ENCODE data around the gene CPED1. TPM values are rescaled to one million over a fixed set of nuclear protein-coding genes. Genes with fewer than 3 reads are reported as not detected.

Gene CPED1
- total and polyA plus RNA-seq, 2 experiments from 2014 or later = 0.17 to 0.47 TPM

DNA sequence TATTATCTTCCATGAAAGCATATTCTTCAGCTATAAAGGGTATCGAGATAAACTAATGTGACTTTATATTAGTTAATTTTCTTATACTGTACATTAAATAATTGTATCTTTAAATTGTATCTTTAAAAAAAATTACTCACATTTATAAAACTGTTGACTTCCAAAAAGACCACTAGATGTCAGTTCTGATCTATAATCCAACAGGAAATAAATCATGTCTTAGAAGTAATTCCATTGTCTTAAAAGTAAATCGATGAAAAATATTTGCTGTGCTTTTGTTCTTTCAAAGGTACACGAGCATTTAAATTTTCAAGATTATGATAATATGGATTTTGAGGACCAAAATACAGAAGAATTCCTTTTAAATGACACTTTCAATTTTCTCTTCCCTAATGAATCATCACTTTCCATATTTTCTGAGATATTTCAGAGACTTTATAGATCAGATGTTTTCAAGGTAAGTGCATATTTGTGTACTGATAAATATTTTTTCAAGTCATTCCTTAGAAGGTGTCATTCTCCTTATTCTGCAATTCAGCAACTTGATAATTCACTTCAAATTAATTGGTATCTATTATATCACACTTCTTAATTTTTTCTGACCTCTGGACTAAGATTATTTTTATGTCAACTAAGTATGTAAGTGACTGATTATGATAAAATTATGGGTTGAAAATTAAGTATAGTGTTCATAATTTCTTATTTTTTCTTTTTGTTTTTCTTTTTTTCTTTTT lies 138.5 kb downstream of the CPED1 start (continued):
- TF ChIP-seq, protein P1, sequence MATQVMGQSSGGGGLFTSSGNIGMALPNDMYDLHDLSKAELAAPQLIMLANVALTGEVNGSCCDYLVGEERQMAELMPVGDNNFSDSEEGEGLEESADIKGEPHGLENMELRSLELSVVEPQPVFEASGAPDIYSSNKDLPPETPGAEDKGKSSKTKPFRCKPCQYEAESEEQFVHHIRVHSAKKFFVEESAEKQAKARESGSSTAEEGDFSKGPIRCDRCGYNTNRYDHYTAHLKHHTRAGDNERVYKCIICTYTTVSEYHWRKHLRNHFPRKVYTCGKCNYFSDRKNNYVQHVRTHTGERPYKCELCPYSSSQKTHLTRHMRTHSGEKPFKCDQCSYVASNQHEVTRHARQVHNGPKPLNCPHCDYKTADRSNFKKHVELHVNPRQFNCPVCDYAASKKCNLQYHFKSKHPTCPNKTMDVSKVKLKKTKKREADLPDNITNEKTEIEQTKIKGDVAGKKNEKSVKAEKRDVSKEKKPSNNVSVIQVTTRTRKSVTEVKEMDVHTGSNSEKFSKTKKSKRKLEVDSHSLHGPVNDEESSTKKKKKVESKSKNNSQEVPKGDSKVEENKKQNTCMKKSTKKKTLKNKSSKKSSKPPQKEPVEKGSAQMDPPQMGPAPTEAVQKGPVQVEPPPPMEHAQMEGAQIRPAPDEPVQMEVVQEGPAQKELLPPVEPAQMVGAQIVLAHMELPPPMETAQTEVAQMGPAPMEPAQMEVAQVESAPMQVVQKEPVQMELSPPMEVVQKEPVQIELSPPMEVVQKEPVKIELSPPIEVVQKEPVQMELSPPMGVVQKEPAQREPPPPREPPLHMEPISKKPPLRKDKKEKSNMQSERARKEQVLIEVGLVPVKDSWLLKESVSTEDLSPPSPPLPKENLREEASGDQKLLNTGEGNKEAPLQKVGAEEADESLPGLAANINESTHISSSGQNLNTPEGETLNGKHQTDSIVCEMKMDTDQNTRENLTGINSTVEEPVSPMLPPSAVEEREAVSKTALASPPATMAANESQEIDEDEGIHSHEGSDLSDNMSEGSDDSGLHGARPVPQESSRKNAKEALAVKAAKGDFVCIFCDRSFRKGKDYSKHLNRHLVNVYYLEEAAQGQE (IDR thresholded peaks at IDR 0.05; ENCODE audit: unreplicated experiment) = no peak
- TF ChIP-seq, protein P2, sequence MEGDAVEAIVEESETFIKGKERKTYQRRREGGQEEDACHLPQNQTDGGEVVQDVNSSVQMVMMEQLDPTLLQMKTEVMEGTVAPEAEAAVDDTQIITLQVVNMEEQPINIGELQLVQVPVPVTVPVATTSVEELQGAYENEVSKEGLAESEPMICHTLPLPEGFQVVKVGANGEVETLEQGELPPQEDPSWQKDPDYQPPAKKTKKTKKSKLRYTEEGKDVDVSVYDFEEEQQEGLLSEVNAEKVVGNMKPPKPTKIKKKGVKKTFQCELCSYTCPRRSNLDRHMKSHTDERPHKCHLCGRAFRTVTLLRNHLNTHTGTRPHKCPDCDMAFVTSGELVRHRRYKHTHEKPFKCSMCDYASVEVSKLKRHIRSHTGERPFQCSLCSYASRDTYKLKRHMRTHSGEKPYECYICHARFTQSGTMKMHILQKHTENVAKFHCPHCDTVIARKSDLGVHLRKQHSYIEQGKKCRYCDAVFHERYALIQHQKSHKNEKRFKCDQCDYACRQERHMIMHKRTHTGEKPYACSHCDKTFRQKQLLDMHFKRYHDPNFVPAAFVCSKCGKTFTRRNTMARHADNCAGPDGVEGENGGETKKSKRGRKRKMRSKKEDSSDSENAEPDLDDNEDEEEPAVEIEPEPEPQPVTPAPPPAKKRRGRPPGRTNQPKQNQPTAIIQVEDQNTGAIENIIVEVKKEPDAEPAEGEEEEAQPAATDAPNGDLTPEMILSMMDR (conservative IDR thresholded peaks at IDR 0.05; ENCODE audit: low read depth in 2 of 2) = peak in 1 of 2 experiments; percentile 51; a peak in 2 of 4 replicates
- no peak for TF ChIP-seq ZNF114 (CRISPR knock-in tag; IDR thresholded peaks at IDR 0.05)
- TF ChIP-seq, protein P3, sequence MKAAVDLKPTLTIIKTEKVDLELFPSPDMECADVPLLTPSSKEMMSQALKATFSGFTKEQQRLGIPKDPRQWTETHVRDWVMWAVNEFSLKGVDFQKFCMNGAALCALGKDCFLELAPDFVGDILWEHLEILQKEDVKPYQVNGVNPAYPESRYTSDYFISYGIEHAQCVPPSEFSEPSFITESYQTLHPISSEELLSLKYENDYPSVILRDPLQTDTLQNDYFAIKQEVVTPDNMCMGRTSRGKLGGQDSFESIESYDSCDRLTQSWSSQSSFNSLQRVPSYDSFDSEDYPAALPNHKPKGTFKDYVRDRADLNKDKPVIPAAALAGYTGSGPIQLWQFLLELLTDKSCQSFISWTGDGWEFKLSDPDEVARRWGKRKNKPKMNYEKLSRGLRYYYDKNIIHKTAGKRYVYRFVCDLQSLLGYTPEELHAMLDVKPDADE (IDR thresholded peaks at IDR 0.05) = no peak

DNA sequence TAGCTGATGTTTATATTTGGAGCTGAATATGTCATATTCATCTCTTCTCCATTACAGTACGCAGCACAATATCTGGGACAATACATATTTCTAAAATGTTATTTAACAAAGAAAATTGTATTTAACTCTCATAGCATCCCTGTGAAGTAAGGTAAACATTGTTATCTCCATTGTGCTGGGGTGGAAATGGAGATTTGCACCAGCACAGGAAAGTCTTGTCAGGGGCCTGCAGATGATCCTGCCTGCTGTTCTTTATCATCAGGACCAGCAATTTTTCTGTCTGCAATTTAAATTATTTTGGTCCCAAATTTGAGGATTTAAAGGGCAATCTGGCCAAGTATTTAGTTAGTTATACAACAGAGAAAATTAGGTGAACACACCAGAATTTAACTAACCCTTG lies 144.4 kb downstream of the CPED1 start:
- no peak for ATAC-seq
- Mint-ChIP-seq H3K36me3 (ENCODE audit: low read depth) (no peaks in the 10 kb centered on the region), H3K9me3 (no peaks in the 10 kb centered on the region), H3K27me3 (ENCODE audit: insufficient read depth, low read depth, poor library complexity) (peaks cover 2% of the 10 kb centered on the region), H3K4me3 (no peak overlapping the region), H3K27ac (no peak overlapping the region), H3K4me1 (peaks cover 3% of the 10 kb centered on the region; the same call in 1 of the 3 replicates)
- Histone ChIP-seq H3K27me3 (ENCODE audit: insufficient read depth) (no peaks in the 10 kb centered on the region), H3K36me3 (ENCODE audit: insufficient read depth) (no peaks in the 10 kb centered on the region), H3K27ac (ENCODE audit: low read depth) (no peak overlapping the region), H3K4me2 (no peak overlapping the region), H2AFZ (no peak overlapping the region), H3K79me2 (replicated peaks; ENCODE audit: insufficient read depth) (no peaks in the 10 kb centered on the region), H3K9me2 (ENCODE audit: insufficient read depth) (no peaks in the 10 kb centered on the region), H4K20me1 (replicated peaks; ENCODE audit: insufficient read depth) (no peaks in the 10 kb centered on the region), H3F3A (replicated peaks; ENCODE audit: low read depth) (no peaks in the 10 kb centered on the region), H3K4me3 (no peak overlapping the region), H3K4me1 (ENCODE audit: insufficient read depth) (no peaks in the 10 kb centered on the region)
- DNase-seq (ENCODE audit: low spot score) = no peak
- TF ChIP-seq EZH2phosphoT487 (IDR thresholded peaks at IDR 0.05; ENCODE audit: unreplicated experiment) (no peak), ZNF114 (CRISPR knock-in tag; IDR thresholded peaks at IDR 0.05) (no peak), CREB1 (CRISPR knock-in tag; IDR thresholded peaks at IDR 0.05; ENCODE audit: low read depth) (no peak)
- TF ChIP-seq, protein P2 (conservative IDR thresholded peaks at IDR 0.05; ENCODE audit: low read depth in 2 of 2) = no peak
- TF ChIP-seq, protein P4, sequence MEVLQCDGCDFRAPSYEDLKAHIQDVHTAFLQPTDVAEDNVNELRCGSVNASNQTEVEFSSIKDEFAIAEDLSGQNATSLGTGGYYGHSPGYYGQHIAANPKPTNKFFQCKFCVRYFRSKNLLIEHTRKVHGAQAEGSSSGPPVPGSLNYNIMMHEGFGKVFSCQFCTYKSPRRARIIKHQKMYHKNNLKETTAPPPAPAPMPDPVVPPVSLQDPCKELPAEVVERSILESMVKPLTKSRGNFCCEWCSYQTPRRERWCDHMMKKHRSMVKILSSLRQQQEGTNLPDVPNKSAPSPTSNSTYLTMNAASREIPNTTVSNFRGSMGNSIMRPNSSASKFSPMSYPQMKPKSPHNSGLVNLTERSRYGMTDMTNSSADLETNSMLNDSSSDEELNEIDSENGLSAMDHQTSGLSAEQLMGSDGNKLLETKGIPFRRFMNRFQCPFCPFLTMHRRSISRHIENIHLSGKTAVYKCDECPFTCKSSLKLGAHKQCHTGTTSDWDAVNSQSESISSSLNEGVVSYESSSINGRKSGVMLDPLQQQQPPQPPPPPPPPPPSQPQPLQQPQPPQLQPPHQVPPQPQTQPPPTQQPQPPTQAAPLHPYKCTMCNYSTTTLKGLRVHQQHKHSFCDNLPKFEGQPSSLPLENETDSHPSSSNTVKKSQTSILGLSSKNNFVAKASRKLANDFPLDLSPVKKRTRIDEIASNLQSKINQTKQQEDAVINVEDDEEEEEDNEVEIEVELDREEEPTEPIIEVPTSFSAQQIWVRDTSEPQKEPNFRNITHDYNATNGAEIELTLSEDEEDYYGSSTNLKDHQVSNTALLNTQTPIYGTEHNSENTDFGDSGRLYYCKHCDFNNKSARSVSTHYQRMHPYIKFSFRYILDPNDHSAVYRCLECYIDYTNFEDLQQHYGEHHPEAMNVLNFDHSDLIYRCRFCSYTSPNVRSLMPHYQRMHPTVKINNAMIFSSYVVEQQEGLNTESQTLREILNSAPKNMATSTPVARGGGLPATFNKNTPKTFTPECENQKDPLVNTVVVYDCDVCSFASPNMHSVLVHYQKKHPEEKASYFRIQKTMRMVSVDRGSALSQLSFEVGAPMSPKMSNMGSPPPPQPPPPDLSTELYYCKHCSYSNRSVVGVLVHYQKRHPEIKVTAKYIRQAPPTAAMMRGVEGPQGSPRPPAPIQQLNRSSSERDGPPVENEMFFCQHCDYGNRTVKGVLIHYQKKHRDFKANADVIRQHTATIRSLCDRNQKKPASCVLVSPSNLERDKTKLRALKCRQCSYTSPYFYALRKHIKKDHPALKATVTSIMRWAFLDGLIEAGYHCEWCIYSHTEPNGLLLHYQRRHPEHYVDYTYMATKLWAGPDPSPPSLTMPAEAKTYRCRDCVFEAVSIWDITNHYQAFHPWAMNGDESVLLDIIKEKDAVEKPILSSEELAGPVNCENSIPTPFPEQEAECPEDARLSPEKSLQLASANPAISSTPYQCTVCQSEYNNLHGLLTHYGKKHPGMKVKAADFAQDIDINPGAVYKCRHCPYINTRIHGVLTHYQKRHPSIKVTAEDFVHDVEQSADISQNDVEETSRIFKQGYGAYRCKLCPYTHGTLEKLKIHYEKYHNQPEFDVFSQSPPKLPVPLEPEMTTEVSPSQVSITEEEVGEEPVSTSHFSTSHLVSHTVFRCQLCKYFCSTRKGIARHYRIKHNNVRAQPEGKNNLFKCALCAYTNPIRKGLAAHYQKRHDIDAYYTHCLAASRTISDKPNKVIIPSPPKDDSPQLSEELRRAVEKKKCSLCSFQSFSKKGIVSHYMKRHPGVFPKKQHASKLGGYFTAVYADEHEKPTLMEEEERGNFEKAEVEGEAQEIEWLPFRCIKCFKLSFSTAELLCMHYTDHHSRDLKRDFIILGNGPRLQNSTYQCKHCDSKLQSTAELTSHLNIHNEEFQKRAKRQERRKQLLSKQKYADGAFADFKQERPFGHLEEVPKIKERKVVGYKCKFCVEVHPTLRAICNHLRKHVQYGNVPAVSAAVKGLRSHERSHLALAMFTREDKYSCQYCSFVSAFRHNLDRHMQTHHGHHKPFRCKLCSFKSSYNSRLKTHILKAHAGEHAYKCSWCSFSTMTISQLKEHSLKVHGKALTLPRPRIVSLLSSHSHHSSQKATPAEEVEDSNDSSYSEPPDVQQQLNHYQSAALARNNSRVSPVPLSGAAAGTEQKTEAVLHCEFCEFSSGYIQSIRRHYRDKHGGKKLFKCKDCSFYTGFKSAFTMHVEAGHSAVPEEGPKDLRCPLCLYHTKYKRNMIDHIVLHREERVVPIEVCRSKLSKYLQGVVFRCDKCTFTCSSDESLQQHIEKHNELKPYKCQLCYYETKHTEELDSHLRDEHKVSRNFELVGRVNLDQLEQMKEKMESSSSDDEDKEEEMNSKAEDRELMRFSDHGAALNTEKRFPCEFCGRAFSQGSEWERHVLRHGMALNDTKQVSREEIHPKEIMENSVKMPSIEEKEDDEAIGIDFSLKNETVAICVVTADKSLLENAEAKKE (CRISPR knock-in tag; IDR thresholded peaks at IDR 0.05) = no peak

All from GM23338 (cell line).